Astrocyte (in vitro differentiated cells and primary cell): ENCODE data around the gene SHB.

ENCODE experiments used
- CTCF ChIP-seq: IDR thresholded peaks from 2 replicates; pipeline ENCODE4 v1.5.1; 2011; ENCODE audit warnings: low read depth, mild to moderate bottlenecking, inconsistent platforms, low read length, moderate library complexity; ENCODE audit not compliant: insufficient read depth
- EZH2 ChIP-seq: IDR thresholded peaks from 2 replicates; pipeline ENCODE4 v1.6.1; 2012; ENCODE audit warnings: mild to moderate bottlenecking, low read length, inconsistent platforms; ENCODE audit not compliant: insufficient read depth

GRCh38 chr9:37909326-37909725 is 159.7 kb downstream of the SHB start:
- TF ChIP-seq CTCF = no peak
- no peak for TF ChIP-seq EZH2
